Measurements from ENCODE around the gene OR8B12. TPM values are rescaled to one million over a fixed set of nuclear protein-coding genes. Genes with fewer than 3 reads are reported as not detected.

The OR8B12 gene
- total and polyA plus RNA-seq, 2 of the 4 experiments (the other 2 are of a cell fraction) = not detected

DNA sequence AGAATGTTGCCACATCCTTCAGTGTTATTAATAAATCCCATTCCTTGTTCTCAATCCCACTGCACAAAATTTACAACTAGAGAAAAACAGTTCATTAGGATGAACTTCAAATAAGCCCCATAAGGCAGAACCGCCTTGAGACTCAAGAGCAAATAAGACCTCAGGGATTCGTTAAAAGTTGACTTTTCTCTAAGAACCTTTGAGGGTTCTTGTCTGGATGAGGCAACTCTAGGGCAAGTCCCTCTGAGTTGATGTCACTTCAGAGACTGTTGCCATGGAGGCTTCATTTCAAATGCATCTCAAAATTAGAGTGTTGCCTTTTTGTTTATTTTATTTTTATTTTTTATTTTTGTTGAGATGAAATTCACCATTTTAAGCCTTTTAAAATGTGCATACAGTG is 48.0 kb upstream of the OR8B12 start:
- H2AK9ac ChIP-seq (replicated peaks; ENCODE audit: low read depth, low read length, poor library complexity) = no peak overlapping the region
- intact Hi-C loops (cut with micrococcal nuclease) (no loop called here), dilution Hi-C loops (cut with HindIII; ENCODE audit: low sequenced_read_pairs, unreplicated experiment) (no loop called here), in situ Hi-C loops (cut with MboI; ENCODE audit: low sequenced_read_pairs) (loop anchor here (25.0 kb wide), 1 partner anchor 529 kb away; no protein-coding TSS in a partner anchor)
- H3K9me1 ChIP-seq (ENCODE audit: insufficient read depth, low read length) = no peaks in the 10 kb centered on the region
- H3K23ac ChIP-seq (ENCODE audit: low read depth, low read length) = no peak overlapping the region
- H2BK15ac ChIP-seq (ENCODE audit: low read depth, low read length) = no peak overlapping the region
- no peaks in the 10 kb centered on the region for H3K79me1 ChIP-seq (ENCODE audit: low read depth in 1 of 2, low read length in 2 of 2)
- H4K20me1 ChIP-seq (ENCODE audit: insufficient read depth, low read length) = no peaks in the 10 kb centered on the region
- no peak for TF ChIP-seq POLR2A (IDR thresholded peaks at IDR 0.05; ENCODE audit: low read depth, low read length)
- ATAC-seq (ENCODE audit: low read depth) (no peak), DNase-seq (no peak)
- 80% methylated on average over 1 of the region's 2 CpGs; no CpG with 5 or more reads in 1 of the 2 experiments for WGBS, 2 experiments (ENCODE audit: extremely low coverage in 2 of 2, insufficient read length in 1 of 2)
- H3K9me3 ChIP-seq (ENCODE audit: control insufficient read depth, insufficient read depth, low read length) = no peaks in the 10 kb centered on the region
- H2AK5ac ChIP-seq (ENCODE audit: low read depth, low read length) = no peak overlapping the region
- no peak overlapping the region for H3K4me3 ChIP-seq (ENCODE audit: insufficient read depth, low read depth, low read length)
- ChIA-PET POLR2A (ENCODE audit: unreplicated experiment) (no interaction called here), CTCF (no interaction called here)
- no peak overlapping the region for H4K5ac ChIP-seq (ENCODE audit: low read depth, low read length)
- no peaks in the 10 kb centered on the region for H3K4me1 ChIP-seq (ENCODE audit: control insufficient read depth, insufficient read depth, low read length)
- no peak overlapping the region for H2BK120ac ChIP-seq (ENCODE audit: low read depth, low read length)
- no peak overlapping the region for H2BK20ac ChIP-seq (ENCODE audit: low read depth, low read length)
- H2AFZ ChIP-seq (replicated peaks; ENCODE audit: low read length, poor library complexity) = no peak overlapping the region
- no peak overlapping the region for H3K27ac ChIP-seq (ENCODE audit: insufficient read depth, low read length)
- no peak overlapping the region for H4K91ac ChIP-seq (ENCODE audit: insufficient read depth, low read depth, low read length)
- H3K56ac ChIP-seq (ENCODE audit: extremely low read depth, insufficient read depth, low read length) = no peak overlapping the region
- H3K4me2 ChIP-seq (ENCODE audit: low read depth, low read length) = no peak overlapping the region
- no peak overlapping the region for H3K14ac ChIP-seq (replicated peaks; ENCODE audit: low read depth, low read length)
- no peak overlapping the region for H2BK5ac ChIP-seq (ENCODE audit: low read depth, low read length, poor library complexity, severe bottlenecking)
- no peak overlapping the region for H3K4ac ChIP-seq (ENCODE audit: low read depth, low read length)
- no peaks in the 10 kb centered on the region for H3K36me3 ChIP-seq (ENCODE audit: control insufficient read depth, insufficient read depth, low read length)
- H3K9ac ChIP-seq (ENCODE audit: low read depth, low read length) = no peak overlapping the region
- no peak overlapping the region for H3K18ac ChIP-seq (ENCODE audit: low read depth, low read length)
- no peak overlapping the region for H4K8ac ChIP-seq (ENCODE audit: low read depth in 2 of 2, low read length in 2 of 2)
- BruUV-seq (replicated peaks) = no TSS peak
- H3K27me3 ChIP-seq (ENCODE audit: control insufficient read depth, insufficient read depth, low read length) = peaks cover 6% of the 10 kb centered on the region
